ENCODE data around the gene PRR15. TPM values are rescaled to one million over a fixed set of nuclear protein-coding genes. Genes with fewer than 3 reads are reported as not detected.

The PRR15 gene
- total and polyA plus RNA-seq, 2 experiments from 2014 or later = 9.6 to 17.4 TPM

DNA sequence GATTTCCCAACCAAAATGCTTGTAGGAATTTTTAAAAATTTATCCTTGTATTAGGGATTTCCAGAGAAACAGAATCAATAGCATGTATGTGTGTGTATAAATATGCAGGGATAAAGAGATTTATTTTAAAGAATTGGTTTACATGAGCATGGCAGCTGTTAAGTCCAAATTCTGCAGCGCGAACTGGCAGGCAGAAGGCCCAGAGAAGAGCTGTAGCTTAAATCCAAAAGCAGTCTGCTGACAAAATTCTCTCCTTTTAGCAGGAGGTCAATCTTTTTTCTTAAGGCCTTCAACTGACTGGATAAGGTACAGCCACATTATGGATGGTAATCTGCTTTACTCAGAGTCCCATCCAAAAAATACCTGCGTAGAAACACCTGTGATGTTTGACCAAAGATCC lies 42.0 kb downstream of the PRR15 start:
- Mint-ChIP-seq H3K4me1 (peaks cover 22% of the 10 kb centered on the region), H3K27me3 (ENCODE audit: insufficient read depth, low read depth, poor library complexity) (peaks cover 4% of the 10 kb centered on the region), H3K27ac (no peak overlapping the region), H3K4me3 (no peak overlapping the region), H3K9me3 (no peaks in the 10 kb centered on the region), H3K36me3 (ENCODE audit: low read depth) (no peaks in the 10 kb centered on the region; the same call in 2 of the 3 replicates)
- H3K9me2 ChIP-seq (ENCODE audit: insufficient read depth) = no peaks in the 10 kb centered on the region
- no peak overlapping the region for H3K4me2 ChIP-seq
- H3K4me3 ChIP-seq = no peak overlapping the region
- DNase-seq (ENCODE audit: low spot score) (no peak), ATAC-seq (no peak)
- no peaks in the 10 kb centered on the region for H4K20me1 ChIP-seq (replicated peaks; ENCODE audit: insufficient read depth)
- H3K79me2 ChIP-seq (replicated peaks; ENCODE audit: insufficient read depth) = no peaks in the 10 kb centered on the region
- no peak overlapping the region for H3K27ac ChIP-seq (ENCODE audit: low read depth)
- H3F3A ChIP-seq (replicated peaks; ENCODE audit: low read depth) = no peaks in the 10 kb centered on the region
- H2AFZ ChIP-seq = no peak overlapping the region
- no peaks in the 10 kb centered on the region for H3K36me3 ChIP-seq (ENCODE audit: insufficient read depth)
- no peaks in the 10 kb centered on the region for H3K27me3 ChIP-seq (ENCODE audit: insufficient read depth)
- TF ChIP-seq ZNF114 (CRISPR knock-in tag; IDR thresholded peaks at IDR 0.05) (no peak), EZH2phosphoT487 (IDR thresholded peaks at IDR 0.05; ENCODE audit: unreplicated experiment) (no peak), JUNB (IDR thresholded peaks at IDR 0.05; ENCODE audit: unreplicated experiment) (no peak), STAT1 (IDR thresholded peaks at IDR 0.05; ENCODE audit: unreplicated experiment) (no peak), ZNF331 (CRISPR knock-in tag; IDR thresholded peaks at IDR 0.05; ENCODE audit: low read depth) (no peak), POLR2AphosphoS5 (IDR thresholded peaks at IDR 0.05; ENCODE audit: low read depth) (no peak), EZH2 (IDR thresholded peaks at IDR 0.05; ENCODE audit: low read depth, unreplicated experiment) (no peak), NANOG (IDR thresholded peaks at IDR 0.05; ENCODE audit: borderline replicate concordance) (no peak), CREB1 (CRISPR knock-in tag; IDR thresholded peaks at IDR 0.05; ENCODE audit: low read depth) (no peak)
- TF ChIP-seq, protein P1, sequence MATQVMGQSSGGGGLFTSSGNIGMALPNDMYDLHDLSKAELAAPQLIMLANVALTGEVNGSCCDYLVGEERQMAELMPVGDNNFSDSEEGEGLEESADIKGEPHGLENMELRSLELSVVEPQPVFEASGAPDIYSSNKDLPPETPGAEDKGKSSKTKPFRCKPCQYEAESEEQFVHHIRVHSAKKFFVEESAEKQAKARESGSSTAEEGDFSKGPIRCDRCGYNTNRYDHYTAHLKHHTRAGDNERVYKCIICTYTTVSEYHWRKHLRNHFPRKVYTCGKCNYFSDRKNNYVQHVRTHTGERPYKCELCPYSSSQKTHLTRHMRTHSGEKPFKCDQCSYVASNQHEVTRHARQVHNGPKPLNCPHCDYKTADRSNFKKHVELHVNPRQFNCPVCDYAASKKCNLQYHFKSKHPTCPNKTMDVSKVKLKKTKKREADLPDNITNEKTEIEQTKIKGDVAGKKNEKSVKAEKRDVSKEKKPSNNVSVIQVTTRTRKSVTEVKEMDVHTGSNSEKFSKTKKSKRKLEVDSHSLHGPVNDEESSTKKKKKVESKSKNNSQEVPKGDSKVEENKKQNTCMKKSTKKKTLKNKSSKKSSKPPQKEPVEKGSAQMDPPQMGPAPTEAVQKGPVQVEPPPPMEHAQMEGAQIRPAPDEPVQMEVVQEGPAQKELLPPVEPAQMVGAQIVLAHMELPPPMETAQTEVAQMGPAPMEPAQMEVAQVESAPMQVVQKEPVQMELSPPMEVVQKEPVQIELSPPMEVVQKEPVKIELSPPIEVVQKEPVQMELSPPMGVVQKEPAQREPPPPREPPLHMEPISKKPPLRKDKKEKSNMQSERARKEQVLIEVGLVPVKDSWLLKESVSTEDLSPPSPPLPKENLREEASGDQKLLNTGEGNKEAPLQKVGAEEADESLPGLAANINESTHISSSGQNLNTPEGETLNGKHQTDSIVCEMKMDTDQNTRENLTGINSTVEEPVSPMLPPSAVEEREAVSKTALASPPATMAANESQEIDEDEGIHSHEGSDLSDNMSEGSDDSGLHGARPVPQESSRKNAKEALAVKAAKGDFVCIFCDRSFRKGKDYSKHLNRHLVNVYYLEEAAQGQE (IDR thresholded peaks at IDR 0.05; ENCODE audit: unreplicated experiment) = no peak
- TF ChIP-seq, protein P2, sequence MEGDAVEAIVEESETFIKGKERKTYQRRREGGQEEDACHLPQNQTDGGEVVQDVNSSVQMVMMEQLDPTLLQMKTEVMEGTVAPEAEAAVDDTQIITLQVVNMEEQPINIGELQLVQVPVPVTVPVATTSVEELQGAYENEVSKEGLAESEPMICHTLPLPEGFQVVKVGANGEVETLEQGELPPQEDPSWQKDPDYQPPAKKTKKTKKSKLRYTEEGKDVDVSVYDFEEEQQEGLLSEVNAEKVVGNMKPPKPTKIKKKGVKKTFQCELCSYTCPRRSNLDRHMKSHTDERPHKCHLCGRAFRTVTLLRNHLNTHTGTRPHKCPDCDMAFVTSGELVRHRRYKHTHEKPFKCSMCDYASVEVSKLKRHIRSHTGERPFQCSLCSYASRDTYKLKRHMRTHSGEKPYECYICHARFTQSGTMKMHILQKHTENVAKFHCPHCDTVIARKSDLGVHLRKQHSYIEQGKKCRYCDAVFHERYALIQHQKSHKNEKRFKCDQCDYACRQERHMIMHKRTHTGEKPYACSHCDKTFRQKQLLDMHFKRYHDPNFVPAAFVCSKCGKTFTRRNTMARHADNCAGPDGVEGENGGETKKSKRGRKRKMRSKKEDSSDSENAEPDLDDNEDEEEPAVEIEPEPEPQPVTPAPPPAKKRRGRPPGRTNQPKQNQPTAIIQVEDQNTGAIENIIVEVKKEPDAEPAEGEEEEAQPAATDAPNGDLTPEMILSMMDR (conservative IDR thresholded peaks at IDR 0.05; ENCODE audit: low read depth in 2 of 2) = no peak
- H3K4me1 ChIP-seq (ENCODE audit: insufficient read depth) = peaks cover 10% of the 10 kb centered on the region; the same call in 1 of the 2 replicates

DNA sequence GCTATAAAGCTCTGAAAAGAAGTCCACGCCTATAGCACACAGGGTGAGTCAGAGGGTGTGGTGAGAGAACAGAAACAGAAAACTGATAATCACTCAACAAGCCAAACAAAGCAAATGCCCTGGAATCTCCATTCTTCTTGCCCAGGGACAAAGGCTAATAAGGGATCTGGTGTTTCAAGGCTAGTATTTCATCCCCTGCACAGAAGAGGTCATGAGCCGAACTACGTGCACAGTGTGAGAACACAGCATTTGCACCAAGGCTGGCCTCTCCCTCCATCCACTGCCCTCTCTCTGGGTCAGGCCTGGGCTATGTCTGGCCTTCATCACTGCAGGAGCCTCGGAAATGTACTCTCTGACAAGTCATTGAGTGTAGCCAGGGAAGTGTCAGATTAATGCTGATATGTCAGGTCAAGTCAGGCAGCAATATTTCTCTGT lies 42.7 kb downstream of the PRR15 start:
- Mint-ChIP-seq H3K4me3 (no peak overlapping the region), H3K4me1 (peaks cover 22% of the 10 kb centered on the region), H3K27ac (no peak overlapping the region), H3K9me3 (no peaks in the 10 kb centered on the region), H3K36me3 (ENCODE audit: low read depth) (no peaks in the 10 kb centered on the region; the same call in 2 of the 3 replicates), H3K27me3 (ENCODE audit: insufficient read depth, low read depth, poor library complexity) (peaks cover 4% of the 10 kb centered on the region)
- Histone ChIP-seq H3K79me2 (replicated peaks; ENCODE audit: insufficient read depth) (no peaks in the 10 kb centered on the region), H3K4me2 (no peak overlapping the region), H3K27me3 (ENCODE audit: insufficient read depth) (no peaks in the 10 kb centered on the region), H3F3A (replicated peaks; ENCODE audit: low read depth) (no peaks in the 10 kb centered on the region), H3K4me1 (ENCODE audit: insufficient read depth) (peaks cover 12% of the 10 kb centered on the region; the same call in 1 of the 2 replicates), H3K36me3 (ENCODE audit: insufficient read depth) (no peaks in the 10 kb centered on the region), H4K20me1 (replicated peaks; ENCODE audit: insufficient read depth) (no peaks in the 10 kb centered on the region), H3K27ac (ENCODE audit: low read depth) (no peak overlapping the region), H2AFZ (no peak overlapping the region), H3K9me2 (ENCODE audit: insufficient read depth) (0 out of 2 replicates have a peak, but pooled peaks cover 6% of the 10 kb centered on the region), H3K4me3 (no peak overlapping the region)
- ATAC-seq = no peak
- no peak for DNase-seq (ENCODE audit: low spot score)
- TF ChIP-seq STAT1 (IDR thresholded peaks at IDR 0.05; ENCODE audit: unreplicated experiment) = no peak
- TF ChIP-seq, protein P3, sequence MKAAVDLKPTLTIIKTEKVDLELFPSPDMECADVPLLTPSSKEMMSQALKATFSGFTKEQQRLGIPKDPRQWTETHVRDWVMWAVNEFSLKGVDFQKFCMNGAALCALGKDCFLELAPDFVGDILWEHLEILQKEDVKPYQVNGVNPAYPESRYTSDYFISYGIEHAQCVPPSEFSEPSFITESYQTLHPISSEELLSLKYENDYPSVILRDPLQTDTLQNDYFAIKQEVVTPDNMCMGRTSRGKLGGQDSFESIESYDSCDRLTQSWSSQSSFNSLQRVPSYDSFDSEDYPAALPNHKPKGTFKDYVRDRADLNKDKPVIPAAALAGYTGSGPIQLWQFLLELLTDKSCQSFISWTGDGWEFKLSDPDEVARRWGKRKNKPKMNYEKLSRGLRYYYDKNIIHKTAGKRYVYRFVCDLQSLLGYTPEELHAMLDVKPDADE (IDR thresholded peaks at IDR 0.05) = no peak
- no peak for TF ChIP-seq NANOG (IDR thresholded peaks at IDR 0.05; ENCODE audit: borderline replicate concordance)

All from GM23338 (cell line).